Neural cell (in vitro differentiated cells): ENCODE data around the gene CHERP. TPM values are rescaled to one million over a fixed set of nuclear protein-coding genes. Genes with fewer than 3 reads are reported as not detected.

ENCODE experiments used
- H2AFZ ChIP-seq: fragments of 200-600, 300-800 bp; sonication (generic), shearing (Covaris generic); 2 replicates; pipeline ENCODE4 v1.6.0; 2014; ENCODE audit warnings: low read depth, mild to moderate bottlenecking, antibody characterized with exemption, low read length, moderate library complexity
- H3F3A ChIP-seq: fragments of 200-600 bp; shearing (Covaris generic); 2 replicates; pipeline ENCODE4 v1.6.1; 2016; ENCODE audit warnings: mild to moderate bottlenecking, moderate library complexity, mixed read lengths, antibody characterized with exemption, low read length; ENCODE audit not compliant: insufficient read depth, poor library complexity, severe bottlenecking
- H3K27ac ChIP-seq: fragments of 200-600, 300-800 bp; sonication (generic), shearing (Covaris generic); 2 replicates; pipeline ENCODE4 v1.5.1; 2014; ENCODE audit warnings: mild to moderate bottlenecking, low read length, moderate library complexity
- H3K27me3 ChIP-seq: fragments of 300-800, 200-600 bp; sonication (generic), shearing (Covaris generic); 2 replicates; pipeline ENCODE4 v1.6.0; 2014; ENCODE audit warnings: mild to moderate bottlenecking, low read depth, low read length, moderate library complexity; ENCODE audit not compliant: insufficient read depth
- H3K36me3 ChIP-seq: fragments of 300-800, 200-600 bp; sonication (generic), shearing (Covaris generic); 2 replicates; pipeline ENCODE4 v1.5.1; 2014; ENCODE audit warnings: mild to moderate bottlenecking, antibody characterized with exemption, low read length, moderate library complexity; ENCODE audit not compliant: insufficient read depth
- H3K4me2 ChIP-seq: fragments of 300-800, 200-600 bp; sonication (generic), shearing (Covaris generic); 2 replicates; pipeline ENCODE4 v1.6.0; 2014; ENCODE audit warnings: mild to moderate bottlenecking, low read length
- H3K4me3 ChIP-seq: fragments of 300-800, 200-600 bp; sonication (generic), shearing (Covaris generic); 2 replicates; pipeline ENCODE4 v1.5.1; 2014; ENCODE audit warnings: mild to moderate bottlenecking, low read length, moderate library complexity
- H3K79me2 ChIP-seq: fragments of 200-600 bp; shearing (Covaris generic); replicated peaks from 2 replicates; pipeline ENCODE4 v1.6.0; 2014; ENCODE audit warnings: mild to moderate bottlenecking, low read length, moderate library complexity; ENCODE audit not compliant: insufficient read depth
- H3K9ac ChIP-seq: fragments of 300-800, 200-600 bp; sonication (generic), shearing (Covaris generic); 2 replicates; pipeline ENCODE4 v1.6.1; 2016; ENCODE audit warnings: mild to moderate bottlenecking, low read length, mixed read lengths
- H3K9me2 ChIP-seq: fragments of 200-600 bp; shearing (Covaris generic); 2 replicates; pipeline ENCODE4 v1.6.1; 2016; ENCODE audit warnings: mild to moderate bottlenecking, low read length, mixed read lengths; ENCODE audit not compliant: insufficient read depth
- H3K9me3 ChIP-seq: fragments of 200-600, 300-800 bp; sonication (generic), shearing (Covaris generic); 2 replicates; pipeline ENCODE4 v1.6.1; 2016; ENCODE audit warnings: mild to moderate bottlenecking, mixed run types, low read length, moderate library complexity, mixed read lengths
- H4K20me1 ChIP-seq: fragments of 200-600 bp; shearing (Covaris generic); 2 replicates; pipeline ENCODE4 v1.6.1; 2016; ENCODE audit warnings: mild to moderate bottlenecking, mixed run types; ENCODE audit not compliant: insufficient read depth
- EP300 ChIP-seq: fragments of 450-650 bp; conservative IDR thresholded peaks from 2 replicates; pipeline ENCODE4 v1.6.1; 2014; ENCODE audit warnings: antibody characterized with exemption, mild to moderate bottlenecking, moderate library complexity; ENCODE audit not compliant: poor library complexity, severe bottlenecking
- EZH2 ChIP-seq: fragments of 200-600, 300-800 bp; shearing (Covaris generic), sonication (generic); IDR thresholded peaks from 2 replicates; pipeline ENCODE4 v1.6.1; 2014; ENCODE audit warnings: antibody characterized with exemption, low read length, borderline replicate concordance, mild to moderate bottlenecking; ENCODE audit not compliant: insufficient read depth, poor library complexity, severe bottlenecking
- MXI1 ChIP-seq: fragments of 450-650 bp; conservative IDR thresholded peaks from 2 replicates; pipeline ENCODE4 v1.6.1; 2014; ENCODE audit warnings: antibody characterized with exemption, mild to moderate bottlenecking; ENCODE audit not compliant: poor library complexity, severe bottlenecking
- POLR2AphosphoS5 ChIP-seq: IDR thresholded peaks from 2 replicates; pipeline ENCODE4 v1.6.1; 2012
- RAD21 ChIP-seq: fragments of 450-650 bp; conservative IDR thresholded peaks from 2 replicates; pipeline ENCODE4 v1.6.1; 2014; ENCODE audit warnings: antibody characterized with exemption, mild to moderate bottlenecking, moderate library complexity
- SMC3 ChIP-seq: fragments of 450-650 bp; conservative IDR thresholded peaks from 2 replicates; pipeline ENCODE4 v1.6.1; 2014; ENCODE audit warnings: antibody characterized with exemption, mild to moderate bottlenecking, moderate library complexity; ENCODE audit not compliant: poor library complexity
- TAF1 ChIP-seq: IDR thresholded peaks from 2 replicates; pipeline ENCODE4 v1.6.1; 2012; ENCODE audit warnings: low read depth
- polyA plus RNA-seq: library from polyadenylated mRNA; depleted of rRNA; stranded (reverse); fragments of >200 nt; gene quantifications from 2 replicates; pipeline ENCODE4 v1.2.3, GENCODE V29; 2014
- TF ChIP-seq, protein P1 (sequence below): IDR thresholded peaks from 2 replicates; pipeline ENCODE4 v1.6.1; 2012; ENCODE audit warnings: borderline replicate concordance
- TF ChIP-seq, protein P2 (sequence below): fragments of 450-650 bp; IDR thresholded peaks from 2 replicates; pipeline ENCODE4 v1.5.1; 2014; ENCODE audit warnings: antibody characterized with exemption, mild to moderate bottlenecking, moderate library complexity; ENCODE audit not compliant: poor library complexity, severe bottlenecking

CHERP gene
- polyA plus RNA-seq, 1 donor from 2014 or later = 5.4 TPM

DNA sequence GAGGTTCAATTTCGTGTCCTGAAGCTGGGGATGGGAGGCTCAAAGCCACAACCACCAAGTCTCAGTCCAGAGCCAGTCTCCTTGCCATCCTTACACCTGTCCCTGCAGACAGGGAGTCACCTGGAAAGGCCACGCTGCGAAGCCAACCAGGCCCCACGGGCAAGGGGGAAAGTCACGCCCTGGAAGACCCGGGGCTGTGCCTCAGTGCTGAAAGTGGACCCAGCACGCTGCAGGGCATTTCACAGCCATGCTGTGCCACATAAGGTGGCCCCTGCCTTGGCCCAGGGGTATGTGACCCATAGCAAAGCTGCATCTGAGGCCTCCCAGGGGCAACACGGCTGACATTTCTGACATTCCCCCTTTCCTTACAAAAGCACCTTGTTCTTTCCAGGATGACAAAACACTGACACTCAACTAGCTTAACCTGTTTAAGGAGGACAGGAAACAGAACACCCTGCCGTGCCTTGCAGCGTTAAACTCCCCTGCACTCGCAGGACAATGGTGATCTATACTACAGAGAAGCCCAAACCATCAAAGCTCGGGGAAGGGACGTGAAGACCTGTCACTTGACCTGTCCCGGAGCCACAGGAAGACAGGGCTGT lies 14.8 kb downstream of the CHERP start:
- Histone ChIP-seq H3K4me3 (no peak overlapping the region), H3K79me2 (no peaks in the 10 kb centered on the region), H3K9ac (no peak overlapping the region), H4K20me1 (no peaks in the 10 kb centered on the region), H3K27me3 (no peaks in the 10 kb centered on the region), H2AFZ (no peak overlapping the region), H3K4me2 (no peak overlapping the region), H3K36me3 (no peaks in the 10 kb centered on the region), H3K27ac (no peak overlapping the region), H3F3A (no peaks in the 10 kb centered on the region), H3K9me3 (no peaks in the 10 kb centered on the region), H3K9me2 (no peaks in the 10 kb centered on the region)
- TF ChIP-seq EP300 (no peak), SMC3 (no peak), EZH2 (no peak)
- TF ChIP-seq, protein P1, sequence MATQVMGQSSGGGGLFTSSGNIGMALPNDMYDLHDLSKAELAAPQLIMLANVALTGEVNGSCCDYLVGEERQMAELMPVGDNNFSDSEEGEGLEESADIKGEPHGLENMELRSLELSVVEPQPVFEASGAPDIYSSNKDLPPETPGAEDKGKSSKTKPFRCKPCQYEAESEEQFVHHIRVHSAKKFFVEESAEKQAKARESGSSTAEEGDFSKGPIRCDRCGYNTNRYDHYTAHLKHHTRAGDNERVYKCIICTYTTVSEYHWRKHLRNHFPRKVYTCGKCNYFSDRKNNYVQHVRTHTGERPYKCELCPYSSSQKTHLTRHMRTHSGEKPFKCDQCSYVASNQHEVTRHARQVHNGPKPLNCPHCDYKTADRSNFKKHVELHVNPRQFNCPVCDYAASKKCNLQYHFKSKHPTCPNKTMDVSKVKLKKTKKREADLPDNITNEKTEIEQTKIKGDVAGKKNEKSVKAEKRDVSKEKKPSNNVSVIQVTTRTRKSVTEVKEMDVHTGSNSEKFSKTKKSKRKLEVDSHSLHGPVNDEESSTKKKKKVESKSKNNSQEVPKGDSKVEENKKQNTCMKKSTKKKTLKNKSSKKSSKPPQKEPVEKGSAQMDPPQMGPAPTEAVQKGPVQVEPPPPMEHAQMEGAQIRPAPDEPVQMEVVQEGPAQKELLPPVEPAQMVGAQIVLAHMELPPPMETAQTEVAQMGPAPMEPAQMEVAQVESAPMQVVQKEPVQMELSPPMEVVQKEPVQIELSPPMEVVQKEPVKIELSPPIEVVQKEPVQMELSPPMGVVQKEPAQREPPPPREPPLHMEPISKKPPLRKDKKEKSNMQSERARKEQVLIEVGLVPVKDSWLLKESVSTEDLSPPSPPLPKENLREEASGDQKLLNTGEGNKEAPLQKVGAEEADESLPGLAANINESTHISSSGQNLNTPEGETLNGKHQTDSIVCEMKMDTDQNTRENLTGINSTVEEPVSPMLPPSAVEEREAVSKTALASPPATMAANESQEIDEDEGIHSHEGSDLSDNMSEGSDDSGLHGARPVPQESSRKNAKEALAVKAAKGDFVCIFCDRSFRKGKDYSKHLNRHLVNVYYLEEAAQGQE = no peak

DNA sequence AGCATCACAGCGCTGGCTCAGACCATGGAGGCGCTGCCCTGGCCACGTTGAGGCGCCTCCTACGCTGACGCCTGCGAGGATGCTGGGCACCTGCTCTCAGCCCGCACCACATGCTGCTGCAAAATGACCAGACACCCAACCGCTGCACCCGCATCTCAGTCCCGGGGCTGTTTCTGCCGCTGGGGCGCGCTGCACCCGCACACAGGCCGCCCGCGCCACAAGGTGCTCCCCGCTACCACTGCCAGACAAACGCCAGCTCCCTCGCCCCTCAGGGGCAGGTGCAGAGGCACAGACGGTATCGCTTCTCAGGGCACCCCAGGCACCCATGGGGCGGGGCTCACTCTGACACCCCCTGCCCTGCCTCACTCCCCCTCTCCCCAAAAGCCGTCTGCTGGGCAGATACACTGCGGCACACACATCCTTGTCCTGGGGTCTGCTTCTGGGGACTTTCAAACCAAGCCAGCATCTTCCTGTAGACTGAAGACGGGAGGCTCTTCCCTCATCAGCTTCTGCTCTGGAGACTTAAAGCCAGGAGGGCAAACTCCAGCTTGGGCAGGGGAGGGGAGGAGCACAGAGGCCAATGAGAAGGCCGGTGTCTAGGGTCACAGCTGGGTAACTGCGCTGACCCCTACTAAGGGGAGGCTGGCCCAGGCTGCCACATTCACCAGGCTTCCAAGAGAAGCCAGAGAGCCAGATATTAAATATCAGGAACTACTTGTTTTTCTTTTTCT lies 16.3 kb downstream of the CHERP start:
- Histone ChIP-seq H4K20me1 (no peaks in the 10 kb centered on the region), H3K27me3 (no peaks in the 10 kb centered on the region), H3K27ac (no peak overlapping the region), H3K9me3 (no peaks in the 10 kb centered on the region), H3K4me2 (no peak overlapping the region), H3F3A (no peaks in the 10 kb centered on the region), H3K4me3 (no peak overlapping the region), H3K36me3 (no peaks in the 10 kb centered on the region), H3K9ac (no peak overlapping the region), H3K9me2 (no peaks in the 10 kb centered on the region), H2AFZ (no peak overlapping the region), H3K79me2 (no peaks in the 10 kb centered on the region)
- TF ChIP-seq EZH2 = no peak
- TF ChIP-seq POLR2AphosphoS5 = no peak
- TF ChIP-seq TAF1 = no peak
- TF ChIP-seq RAD21 = no peak
- TF ChIP-seq SMC3 = no peak
- TF ChIP-seq EP300 = no peak
- TF ChIP-seq, protein P2, sequence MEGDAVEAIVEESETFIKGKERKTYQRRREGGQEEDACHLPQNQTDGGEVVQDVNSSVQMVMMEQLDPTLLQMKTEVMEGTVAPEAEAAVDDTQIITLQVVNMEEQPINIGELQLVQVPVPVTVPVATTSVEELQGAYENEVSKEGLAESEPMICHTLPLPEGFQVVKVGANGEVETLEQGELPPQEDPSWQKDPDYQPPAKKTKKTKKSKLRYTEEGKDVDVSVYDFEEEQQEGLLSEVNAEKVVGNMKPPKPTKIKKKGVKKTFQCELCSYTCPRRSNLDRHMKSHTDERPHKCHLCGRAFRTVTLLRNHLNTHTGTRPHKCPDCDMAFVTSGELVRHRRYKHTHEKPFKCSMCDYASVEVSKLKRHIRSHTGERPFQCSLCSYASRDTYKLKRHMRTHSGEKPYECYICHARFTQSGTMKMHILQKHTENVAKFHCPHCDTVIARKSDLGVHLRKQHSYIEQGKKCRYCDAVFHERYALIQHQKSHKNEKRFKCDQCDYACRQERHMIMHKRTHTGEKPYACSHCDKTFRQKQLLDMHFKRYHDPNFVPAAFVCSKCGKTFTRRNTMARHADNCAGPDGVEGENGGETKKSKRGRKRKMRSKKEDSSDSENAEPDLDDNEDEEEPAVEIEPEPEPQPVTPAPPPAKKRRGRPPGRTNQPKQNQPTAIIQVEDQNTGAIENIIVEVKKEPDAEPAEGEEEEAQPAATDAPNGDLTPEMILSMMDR = no peak
- no peak for TF ChIP-seq MXI1
- TF ChIP-seq, protein P1 = no peak
